ENCODE measurements around the gene KCNMA1. TPM values are rescaled to one million over a fixed set of nuclear protein-coding genes. Genes with fewer than 3 reads are reported as not detected.

Gene KCNMA1
- total and polyA plus RNA-seq, 2 donors (not counting 1 experiment from before 2014, with no cell fraction given) = 0.82 to 3.1 TPM

- H3K4me3 ChIP-seq (ENCODE audit: control extremely low read depth in 1 of 5, extremely low read depth in 1 of 5, insufficient read depth in 1 of 5, low read depth in 2 of 5, low read length in 4 of 5) = no peak overlapping the region
- no peaks in the 10 kb centered on the region for H3K36me3 ChIP-seq (replicated peaks in 1 of 2; ENCODE audit: control extremely low read depth in 1 of 2, control insufficient read depth in 1 of 2, extremely low read depth in 1 of 2, insufficient read depth in 2 of 2, low read length in 1 of 2)
- Mint-ChIP-seq H3K27ac (no peak overlapping the region), H3K4me1 (no peaks in the 10 kb centered on the region), H3K4me3 (no peak overlapping the region), H3K27me3 (no peaks in the 10 kb centered on the region), H3K9me3 (ENCODE audit: insufficient read depth) (no peaks in the 10 kb centered on the region)
- H3K9me3 ChIP-seq (ENCODE audit: control extremely low read depth in 1 of 3, control insufficient read depth in 2 of 3, insufficient read depth in 1 of 3, low read length in 2 of 3) = no peaks in the 10 kb centered on the region
- H3K27ac ChIP-seq (ENCODE audit: low read length in 2 of 2) = no peak overlapping the region
- no peak overlapping the region for H2AFZ ChIP-seq (ENCODE audit: insufficient read depth, low read depth, low read length, poor library complexity, severe bottlenecking)
- H4K20me1 ChIP-seq (ENCODE audit: control insufficient read depth, insufficient read depth, low read length, poor library complexity, severe bottlenecking) = no peaks in the 10 kb centered on the region
- CTCF ChIA-PET = no interaction called here
- DNase-seq = no peak
- no peak for ATAC-seq (ENCODE audit: low read depth)
- TF ChIP-seq CTCF (IDR thresholded peaks at IDR 0.05) (no peak), EZH2 (IDR thresholded peaks at IDR 0.05; ENCODE audit: borderline replicate concordance, insufficient read depth, low read depth, low read length, poor library complexity, severe bottlenecking) (no peak)
- no peaks in the 10 kb centered on the region for H3K4me1 ChIP-seq (ENCODE audit: control insufficient read depth in 2 of 2, insufficient read depth in 2 of 2, low read length in 2 of 2)
- no peak overlapping the region for H3K9ac ChIP-seq (ENCODE audit: low read length)
- H3K79me2 ChIP-seq (ENCODE audit: control insufficient read depth, insufficient read depth, low read length) = no peaks in the 10 kb centered on the region
- 94% methylated on average over 2 of the region's 2 CpGs for WGBS (ENCODE audit: insufficient coverage)
- H3K27me3 ChIP-seq (replicated peaks in 1 of 4; ENCODE audit: control extremely low read depth in 1 of 4, control insufficient read depth in 3 of 4, insufficient read depth in 4 of 4, low read length in 3 of 4) = no peaks in the 10 kb centered on the region
- intact Hi-C loops (cut with micrococcal nuclease) = no loop called here
- no peak overlapping the region for H3K4me2 ChIP-seq (replicated peaks; ENCODE audit: low read depth, low read length, poor library complexity, severe bottlenecking)
- POLR2A ChIA-PET = no interaction called here
Measured at GRCh38 chr10:76920581-76920980, 717.0 kb downstream of the KCNMA1 start.

DNA sequence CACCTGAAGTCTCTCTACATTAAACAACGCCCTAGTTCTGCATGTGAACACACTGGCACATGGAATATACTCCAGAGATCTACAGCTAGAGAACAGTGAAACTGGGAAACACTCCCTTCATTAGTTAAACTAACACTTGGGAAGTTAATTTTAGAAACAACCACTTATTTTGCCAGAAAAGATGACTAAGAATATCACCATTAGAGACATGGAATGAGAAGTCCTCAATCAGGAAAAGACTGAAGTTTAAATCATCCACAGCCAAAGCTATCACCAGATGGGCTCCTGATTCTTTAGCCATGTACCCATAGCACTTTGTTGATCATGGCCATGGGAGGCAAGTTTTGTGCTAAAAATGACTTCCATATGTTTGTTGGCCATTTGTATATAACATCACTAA lies 719.5 kb downstream of the KCNMA1 start:
- Mint-ChIP-seq H3K4me3 (no peak overlapping the region), H3K9me3 (ENCODE audit: insufficient read depth) (no peaks in the 10 kb centered on the region), H3K4me1 (no peaks in the 10 kb centered on the region), H3K27me3 (no peaks in the 10 kb centered on the region), H3K27ac (no peak overlapping the region)
- no peaks in the 10 kb centered on the region for H3K27me3 ChIP-seq (replicated peaks in 1 of 4; ENCODE audit: control extremely low read depth in 1 of 4, control insufficient read depth in 3 of 4, insufficient read depth in 4 of 4, low read length in 3 of 4)
- intact Hi-C loops (cut with micrococcal nuclease) = no loop called here
- H3K79me2 ChIP-seq (ENCODE audit: control insufficient read depth, insufficient read depth, low read length) = no peaks in the 10 kb centered on the region
- no peak overlapping the region for H2AFZ ChIP-seq (ENCODE audit: insufficient read depth, low read depth, low read length, poor library complexity, severe bottlenecking)
- H3K4me1 ChIP-seq (ENCODE audit: control insufficient read depth in 2 of 2, insufficient read depth in 2 of 2, low read length in 2 of 2) = no peaks in the 10 kb centered on the region
- H3K36me3 ChIP-seq (replicated peaks in 1 of 2; ENCODE audit: control extremely low read depth in 1 of 2, control insufficient read depth in 1 of 2, extremely low read depth in 1 of 2, insufficient read depth in 2 of 2, low read length in 1 of 2) = no peaks in the 10 kb centered on the region
- no peak overlapping the region for H3K27ac ChIP-seq (ENCODE audit: low read length in 2 of 2)
- H3K4me2 ChIP-seq (replicated peaks; ENCODE audit: low read depth, low read length, poor library complexity, severe bottlenecking) = no peak overlapping the region
- no peaks in the 10 kb centered on the region for H4K20me1 ChIP-seq (ENCODE audit: control insufficient read depth, insufficient read depth, low read length, poor library complexity, severe bottlenecking)
- CTCF ChIA-PET = no interaction called here
- no peak for TF ChIP-seq CTCF (IDR thresholded peaks at IDR 0.05)
- no peak for TF ChIP-seq EZH2 (IDR thresholded peaks at IDR 0.05; ENCODE audit: borderline replicate concordance, insufficient read depth, low read depth, low read length, poor library complexity, severe bottlenecking)
- POLR2A ChIA-PET = no interaction called here
- 88% methylated on average over 1 of the region's 1 CpG for WGBS (ENCODE audit: insufficient coverage)
- ATAC-seq (ENCODE audit: low read depth) = no peak
- DNase-seq = no peak
- no peak overlapping the region for H3K9ac ChIP-seq (ENCODE audit: low read length)
- no peak overlapping the region for H3K4me3 ChIP-seq (ENCODE audit: control extremely low read depth in 1 of 5, extremely low read depth in 1 of 5, insufficient read depth in 1 of 5, low read depth in 2 of 5, low read length in 4 of 5)
- no peaks in the 10 kb centered on the region for H3K9me3 ChIP-seq (ENCODE audit: control extremely low read depth in 1 of 3, control insufficient read depth in 2 of 3, insufficient read depth in 1 of 3, low read length in 2 of 3)

Data from B cell (primary cell).